SKM-1 (cell line): ENCODE data around the gene RFC5.
"Not testable (repeated sequence)": the region's sequence is repeated elsewhere in the genome, so short reads cannot be mapped to it uniquely, and the experiment has no call there.

Experiments
- DNase-seq: peaks from one replicate; lab custom pipeline; 2025; ENCODE audit not compliant: unreplicated experiment; lab: John Stamatoyannopoulos, UW

Gene RFC5

GRCh38 chr12:118073768-118074167 lies 57.3 kb downstream of the RFC5 start:
- DNase-seq, result no peak

- DNase-seq, result not testable (repeated sequence)
These were observed 65.0 kb downstream of the RFC5 start for GRCh38 chr12:118081521-118081920.
